Cardiac septum (tissue), 1 donor: Measurements from ENCODE around the gene ALKBH3. TPM values are rescaled to one million over a fixed set of nuclear protein-coding genes. Genes with fewer than 3 reads are reported as not detected.

ENCODE experiments used
- DNase-seq: peaks from one replicate; pipeline ENCODE4 v3.0.0-alpha.2; 2020; ENCODE audit warnings: low spot score
- intact Hi-C: fragments of 100-400 bp; cut with DNase I; formaldehyde crosslinking; loops from one replicate; pipeline ENCODE4 v1.14.0; 2022
- total RNA-seq: library from RNA; stranded (reverse); fragmentation: NEBNext Ultra II Directional; extraction: Animal tissue kit (Norgen Biotek cat#: 25700); gene quantifications from one replicate; pipeline ENCODE4 v1.2.1, GENCODE V29; 2021
- donor health status: DM: no; HTN: no; CAD: no.

Gene ALKBH3
- total RNA-seq, 1 donor from 2014 or later: 17.2 TPM

DNA sequence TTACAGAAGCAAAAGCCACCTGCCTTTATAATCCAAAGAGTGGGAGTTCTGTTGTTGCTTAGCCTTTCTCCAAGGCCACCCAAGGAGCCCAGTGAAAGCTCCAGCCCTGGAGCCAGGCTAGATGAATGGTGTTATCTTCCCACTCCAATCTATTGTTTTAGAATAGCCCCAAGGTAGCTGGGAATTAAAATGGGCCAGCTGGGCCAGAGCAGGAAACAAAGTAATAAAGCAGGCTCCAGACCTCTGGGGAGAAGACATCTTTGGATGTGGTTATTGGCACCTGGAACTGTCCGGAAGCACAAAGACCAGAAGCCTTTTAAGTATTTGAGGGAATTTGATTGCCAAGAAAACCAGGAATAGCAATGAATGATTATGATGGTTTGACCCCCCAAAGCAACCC, 70.6 kb downstream of the ALKBH3 start:
- DNase-seq: no peak
- intact Hi-C loops: no loop called here

DNA sequence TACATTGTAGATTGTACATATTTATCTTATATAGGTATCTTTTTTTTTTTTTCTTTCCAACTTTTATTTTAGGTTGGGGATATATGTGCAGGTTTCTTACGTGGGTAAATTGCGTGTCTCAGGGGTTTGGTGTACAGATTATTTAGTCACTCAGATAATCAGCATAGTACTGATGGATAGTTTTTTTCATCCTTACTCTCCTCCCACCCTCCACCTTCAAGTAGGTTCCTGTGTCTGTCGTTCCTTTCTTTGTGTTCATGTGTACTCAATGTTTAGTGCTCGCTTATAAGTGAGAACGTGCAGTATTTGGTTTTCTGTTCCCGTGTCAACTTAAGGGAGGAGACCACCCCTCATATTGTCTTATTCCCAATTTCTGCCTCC, 71.4 kb downstream of the ALKBH3 start:
- DNase-seq: no peak
- intact Hi-C loops: no loop called here

DNA sequence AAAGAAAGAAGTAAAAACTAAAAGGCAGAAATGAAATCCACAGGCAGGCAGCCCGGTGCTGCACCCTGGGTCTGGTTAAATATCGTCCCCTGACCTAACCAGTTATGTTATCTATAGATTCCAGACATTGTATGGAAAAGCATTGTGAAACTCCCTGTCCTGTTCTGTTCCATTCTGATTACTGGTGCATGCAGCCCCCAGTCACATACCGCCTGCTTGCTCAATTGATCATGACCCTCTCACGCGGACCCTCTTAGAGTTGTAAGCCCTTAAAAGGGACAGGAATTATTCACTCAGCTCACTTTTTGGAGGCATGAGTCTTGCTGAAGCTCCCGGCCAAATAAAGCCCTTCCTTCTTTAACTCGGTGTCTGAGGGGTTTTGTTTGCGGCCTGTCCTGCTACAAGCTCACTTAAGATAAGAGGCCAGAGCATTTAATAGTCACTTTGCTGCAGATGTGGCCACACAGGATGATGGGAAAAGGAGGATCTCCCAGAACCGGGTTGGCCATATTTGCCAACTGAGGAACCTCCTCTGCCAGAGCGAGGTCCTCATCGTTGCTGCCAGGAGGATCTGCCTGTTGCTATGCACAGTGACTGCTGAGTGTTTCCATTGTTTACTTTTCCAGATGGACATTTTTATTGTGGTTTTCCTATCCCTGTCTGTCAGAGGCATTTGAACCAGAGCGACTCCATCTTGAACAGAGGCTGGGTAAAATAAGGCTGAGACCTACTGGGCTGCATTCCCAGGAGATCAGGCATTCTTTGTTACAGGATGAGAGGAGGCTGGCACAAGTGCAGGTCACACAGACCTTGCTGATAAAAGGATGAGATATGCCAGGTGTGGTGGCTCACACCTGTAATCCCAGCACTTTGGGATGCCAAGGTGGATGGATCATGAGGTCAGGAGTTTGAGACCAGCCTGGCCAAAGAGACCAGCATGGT, 72.0 kb downstream of the ALKBH3 start:
- no peak for DNase-seq
- intact Hi-C loops: no loop called here

DNA sequence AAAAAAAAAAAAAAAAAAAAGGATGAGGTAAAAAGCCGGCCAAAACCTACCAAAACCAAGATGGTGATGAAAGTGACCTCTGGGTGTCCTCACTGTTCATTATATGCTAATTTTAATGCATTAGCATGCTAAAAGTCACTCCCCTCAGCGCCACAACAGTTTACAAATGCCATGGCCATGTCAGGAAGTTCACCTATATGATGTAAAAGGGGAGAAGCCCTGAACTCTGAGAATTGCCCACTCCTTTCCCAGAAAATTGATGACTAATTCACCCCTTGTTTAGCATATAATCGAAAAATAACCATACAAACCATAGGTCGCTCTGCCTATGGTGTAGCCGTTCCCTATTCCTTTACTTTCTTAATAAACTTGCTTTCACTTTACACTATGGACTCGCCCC, 72.9 kb downstream of the ALKBH3 start:
- intact Hi-C loops: no loop called here

DNA sequence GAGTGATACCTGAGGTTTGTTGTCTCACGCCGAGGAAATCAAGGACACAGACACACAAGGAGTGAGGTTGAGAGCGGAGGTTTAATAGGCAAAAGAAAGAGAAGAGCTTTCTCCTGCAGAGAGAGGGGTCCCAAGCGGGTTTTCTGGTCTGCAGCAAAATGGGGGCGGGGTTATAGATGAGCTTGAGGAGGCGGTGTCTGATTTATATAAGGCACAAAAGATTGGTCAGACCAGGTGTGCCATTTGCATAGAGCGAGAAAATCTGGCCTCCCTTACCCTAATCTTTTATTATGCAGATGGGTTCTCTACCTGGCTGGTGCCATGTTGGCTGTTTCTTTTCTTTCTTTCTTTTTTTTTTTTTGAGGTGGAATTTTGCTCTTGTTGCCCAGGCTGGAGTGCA, 73.6 kb downstream of the ALKBH3 start:
- DNase-seq: no peak
- intact Hi-C loops: no loop called here

More for the DNA sequence above, 72.9 kb downstream of the ALKBH3 start:
- no peak for DNase-seq

DNA sequence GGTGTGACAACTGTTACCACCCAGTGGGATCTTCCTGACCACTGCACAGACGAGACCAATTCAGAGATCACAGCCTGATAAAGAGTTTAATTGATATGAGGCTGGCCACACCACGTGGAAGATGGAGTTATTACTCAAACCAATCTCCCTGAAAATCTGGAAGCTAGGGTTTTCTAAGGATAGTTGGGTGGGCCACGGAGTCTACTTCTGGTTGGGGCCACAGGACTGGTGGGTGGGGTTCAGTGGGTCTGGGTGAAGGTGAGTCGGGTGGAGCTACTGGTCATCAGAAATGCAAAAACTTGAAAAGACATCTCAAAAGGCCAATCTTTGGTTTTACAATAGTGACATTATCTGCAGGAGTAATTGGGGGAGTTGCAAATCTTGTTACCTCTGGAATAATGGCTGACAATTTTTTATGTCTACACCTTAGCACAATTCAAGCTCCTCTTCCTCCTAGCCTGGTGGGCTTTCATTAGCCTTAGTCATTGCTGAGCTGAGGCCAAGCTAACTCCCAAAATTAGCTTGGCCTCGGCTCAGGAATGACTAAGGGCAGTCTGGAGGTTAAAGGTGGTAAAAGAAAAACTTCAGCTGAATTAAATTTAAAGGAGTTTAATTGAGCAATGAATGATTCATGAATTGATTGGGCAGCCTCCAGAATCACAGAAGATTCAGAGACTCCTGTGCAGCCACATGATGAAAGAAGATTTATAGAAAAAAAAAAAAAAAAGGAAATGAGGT, 74.9 kb downstream of the ALKBH3 start:
- DNase-seq: no peak
- intact Hi-C loops: no loop called here

DNA sequence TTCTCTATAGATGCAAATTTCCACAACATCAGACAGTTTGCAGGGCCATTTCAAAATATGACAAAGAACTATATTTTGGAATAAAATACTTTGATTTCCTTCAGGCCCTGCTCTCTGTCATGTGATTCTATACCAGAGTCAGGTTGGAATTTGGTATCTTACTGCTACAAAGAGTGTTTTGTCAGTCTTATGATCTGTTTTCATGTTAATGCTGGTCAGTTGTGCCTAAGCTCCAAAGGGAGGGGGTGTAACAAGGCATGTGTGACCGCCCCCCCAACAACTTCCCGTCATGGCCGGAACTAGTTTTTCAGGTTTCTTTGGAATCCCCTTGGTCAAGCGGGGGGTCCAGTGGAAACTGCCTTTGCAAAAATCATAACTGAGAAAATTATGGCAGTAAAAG, 76.9 kb downstream of the ALKBH3 start:
- intact Hi-C loops: no loop called here

DNA sequence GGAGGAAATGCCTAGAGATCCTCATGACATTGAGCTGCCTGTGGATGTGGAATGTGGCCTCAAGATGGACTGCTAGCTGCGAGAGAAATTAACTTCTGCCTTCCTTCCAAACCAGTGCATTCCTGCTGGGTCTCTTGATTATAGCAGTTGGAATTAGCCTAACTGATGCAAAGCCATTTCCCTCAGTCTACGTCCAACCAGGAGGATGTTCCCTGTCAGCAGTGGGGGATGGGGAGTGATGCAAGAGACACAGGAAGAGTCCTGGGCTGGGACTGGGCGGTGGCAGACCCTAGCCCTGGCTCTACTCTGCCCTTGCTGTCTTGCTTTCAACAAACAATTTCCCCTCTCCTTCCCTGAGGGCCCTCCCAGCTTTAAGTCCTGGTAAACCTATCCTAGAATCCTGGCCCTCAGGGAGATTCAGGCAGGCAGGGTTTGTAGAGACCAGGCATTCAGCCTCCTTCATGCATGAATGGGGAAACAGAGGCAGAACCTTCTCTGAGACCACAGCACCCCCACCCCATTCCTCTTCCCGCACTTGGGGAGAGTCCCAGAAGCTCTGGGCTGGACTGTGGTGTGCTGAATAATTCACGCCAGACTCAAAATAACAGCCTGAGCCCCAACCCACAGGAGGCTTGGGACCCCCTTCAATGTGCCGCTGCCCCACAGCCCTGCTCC, 78.8 kb downstream of the ALKBH3 start:
- intact Hi-C loops: no loop called here
- no peak for DNase-seq

More for the DNA sequence above, 76.9 kb downstream of the ALKBH3 start:
- DNase-seq: no peak

DNA sequence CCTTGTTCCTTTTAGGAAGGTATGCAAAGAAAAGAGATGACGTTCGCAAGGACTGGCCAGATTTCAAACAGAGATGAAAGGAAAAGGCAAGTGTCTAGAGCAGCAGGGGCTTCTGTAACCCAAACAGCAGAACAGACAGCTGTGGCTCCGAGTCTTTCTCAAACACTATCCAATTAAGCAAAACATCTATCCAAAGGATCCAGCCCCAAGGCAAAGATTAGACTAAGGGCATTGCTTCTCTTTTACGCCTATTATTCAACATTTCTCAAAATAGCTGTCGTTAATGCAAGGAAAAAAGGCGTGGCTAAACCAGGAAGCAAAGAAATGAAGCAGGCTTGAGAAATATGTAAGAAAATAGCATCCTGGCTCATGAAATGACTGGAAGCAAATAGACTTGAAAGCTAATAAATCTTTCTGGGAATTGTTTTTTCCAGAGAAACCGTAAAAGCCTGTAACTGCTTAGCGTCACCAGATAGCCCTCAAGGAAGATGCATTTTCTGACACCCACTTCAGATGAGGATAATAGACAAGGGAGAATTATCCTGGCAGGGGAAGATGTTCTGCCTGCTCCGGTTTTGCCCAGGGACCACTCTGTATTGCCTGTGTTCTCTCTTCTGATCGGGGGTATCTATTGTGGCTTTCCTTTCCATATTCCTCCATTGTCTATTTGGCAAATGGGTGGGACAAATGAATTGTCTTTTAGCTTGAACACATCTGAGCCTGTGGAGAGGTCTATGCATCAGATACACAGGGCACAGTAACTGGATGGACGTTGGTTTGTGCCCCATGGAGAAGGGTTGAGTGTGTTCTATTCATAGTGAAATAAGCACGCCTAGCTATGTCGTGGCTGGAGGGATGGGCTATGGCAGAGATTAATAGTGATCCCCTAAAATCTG, 82.0 kb downstream of the ALKBH3 start:
- intact Hi-C loops: no loop called here
- DNase-seq: no peak

DNA sequence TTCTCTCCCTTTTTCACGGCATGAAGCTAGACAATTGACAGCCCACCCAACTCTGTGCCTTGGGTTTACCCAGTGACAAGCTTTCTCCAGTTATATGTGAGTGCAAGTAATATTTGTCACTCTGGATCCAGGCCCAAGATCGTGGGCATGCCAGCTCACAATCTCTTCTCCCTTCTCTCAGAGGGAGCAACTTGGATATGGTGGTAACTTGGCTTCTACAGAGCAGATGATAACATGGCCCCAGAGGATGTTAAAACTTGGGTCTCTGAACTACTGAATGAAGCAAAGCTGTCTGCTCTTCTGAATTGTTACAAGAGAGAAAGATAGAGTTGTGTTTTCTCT, 82.6 kb downstream of the ALKBH3 start:
- DNase-seq: no peak
- intact Hi-C loops: no loop called here

DNA sequence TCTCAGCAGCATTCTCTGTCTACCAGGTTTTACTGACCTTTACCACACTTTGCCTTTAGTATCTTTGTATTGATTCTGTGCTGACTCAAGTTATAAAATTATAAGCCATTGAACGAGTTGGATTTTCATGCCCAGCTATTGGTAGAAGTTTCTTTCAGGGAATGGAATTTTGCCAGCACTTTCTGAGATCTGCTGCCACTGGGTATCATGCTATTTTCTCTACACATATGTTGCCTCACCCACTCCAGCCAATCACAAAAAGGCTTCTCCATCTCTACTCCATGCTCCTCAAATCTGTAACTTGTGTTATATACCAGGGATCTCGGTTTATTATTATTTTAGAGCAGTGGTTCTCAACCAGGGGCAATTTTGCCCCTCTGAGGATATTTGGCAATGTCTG, 87.0 kb downstream of the ALKBH3 start:
- intact Hi-C loops: no loop called here
- no peak for DNase-seq

DNA sequence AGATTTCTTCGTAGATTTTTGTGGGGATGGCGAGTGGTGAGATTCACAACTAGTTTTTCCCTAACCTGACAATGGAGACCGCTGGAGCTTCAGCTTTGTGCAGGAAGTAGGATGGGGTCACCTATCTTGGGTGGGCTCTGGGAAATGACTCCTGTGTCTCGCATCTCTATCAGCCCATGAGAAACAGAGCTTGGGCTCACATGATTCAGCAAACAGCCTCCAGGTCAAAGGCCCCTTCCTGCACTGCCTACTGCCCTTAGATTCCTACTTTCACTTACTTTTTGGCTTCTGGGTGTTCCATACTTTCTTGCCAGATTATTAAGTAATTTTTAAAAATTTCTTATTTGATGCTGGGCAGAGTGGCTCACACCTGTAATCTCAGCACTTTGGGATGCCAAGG, 88.1 kb downstream of the ALKBH3 start:
- intact Hi-C loops: no loop called here
- no peak for DNase-seq

DNA sequence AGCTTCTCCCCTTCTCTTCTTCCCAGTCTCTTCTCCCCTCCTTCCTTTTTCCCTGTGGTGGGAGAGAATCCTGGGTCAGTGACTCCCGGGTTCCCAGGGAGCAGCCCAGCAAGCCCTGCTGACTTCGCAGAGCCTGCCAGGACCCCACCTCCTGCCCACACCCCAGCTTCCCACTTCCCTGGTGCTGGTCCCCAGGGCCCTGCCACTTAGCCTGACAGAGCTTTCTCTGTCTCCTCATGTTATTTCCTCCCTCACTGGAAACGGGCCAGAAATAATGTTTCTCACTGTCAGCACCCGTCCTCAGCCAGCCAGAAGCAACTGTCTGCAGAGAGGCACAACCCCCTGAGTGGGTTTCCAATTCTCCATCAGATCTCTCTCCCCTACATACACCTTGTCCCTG, 88.9 kb downstream of the ALKBH3 start:
- no peak for DNase-seq
- intact Hi-C loops: no loop called here

Other genes starting within 250 kb of the ALKBH3 start
- 88.0 TPM for gene HSD17B12, start 200.1 kb upstream of the ALKBH3 start, total RNA-seq
- 42.0 TPM for gene C11orf96, start 61.8 kb downstream of the ALKBH3 start, total RNA-seq
- not detected for gene ACCSL, start 167.2 kb downstream of the ALKBH3 start, total RNA-seq
- 12.0 TPM for gene ACCS, start 185.4 kb downstream of the ALKBH3 start, total RNA-seq
- 32.8 TPM for gene EXT2, start 214.8 kb downstream of the ALKBH3 start, total RNA-seq